Hematopoietic multipotent progenitor cell treated with erythropoietin and hydrocortisone succinate and interleukin-3 and kit ligand, for 6 days (in vitro differentiated cells): ENCODE results near the gene AREG.

Experiments used
- DNase-seq: peaks from one replicate; pipeline ENCODE4 v3.0.0-alpha.2; 2015

AREG gene

DNA sequence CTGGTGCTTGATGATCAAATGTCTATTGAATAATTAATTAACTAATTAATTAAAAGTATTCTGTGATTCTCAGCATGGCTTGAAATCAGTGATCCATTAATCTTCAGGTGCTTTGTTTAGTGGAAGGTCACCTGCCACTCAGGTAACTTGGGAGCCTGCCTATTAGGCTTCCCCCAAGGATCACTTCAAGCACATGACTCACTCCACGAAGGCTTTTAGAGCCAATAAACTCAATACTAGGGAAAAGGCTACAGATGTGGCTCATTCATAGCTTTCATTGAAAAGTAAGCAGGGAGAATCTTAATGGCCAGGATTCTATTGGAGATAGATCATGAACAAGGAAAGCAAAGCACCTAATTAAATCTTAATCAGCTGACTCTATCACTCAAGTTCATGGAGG lies 21.3 kb downstream of the AREG start:
- no peak for DNase-seq

DNA sequence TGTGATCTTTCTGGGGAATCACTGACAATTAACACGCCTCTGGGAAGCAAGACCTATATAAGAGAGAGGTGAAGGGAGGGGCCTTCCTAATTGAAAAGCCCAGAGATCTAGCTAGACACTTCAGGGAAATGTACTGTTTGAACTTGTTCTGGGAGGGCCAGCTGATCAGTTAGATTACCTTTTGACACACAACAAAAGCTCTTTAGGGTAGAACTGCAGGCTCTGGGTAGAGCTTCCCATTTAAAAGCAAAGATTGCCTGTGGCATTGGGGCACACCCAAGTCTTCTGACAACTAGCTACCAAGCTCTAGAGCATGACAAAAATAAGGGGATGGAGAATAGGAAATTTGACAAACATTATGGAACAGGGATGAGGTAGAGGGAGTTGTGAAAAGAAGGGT lies 26.3 kb downstream of the AREG start:
- DNase-seq = no peak

DNA sequence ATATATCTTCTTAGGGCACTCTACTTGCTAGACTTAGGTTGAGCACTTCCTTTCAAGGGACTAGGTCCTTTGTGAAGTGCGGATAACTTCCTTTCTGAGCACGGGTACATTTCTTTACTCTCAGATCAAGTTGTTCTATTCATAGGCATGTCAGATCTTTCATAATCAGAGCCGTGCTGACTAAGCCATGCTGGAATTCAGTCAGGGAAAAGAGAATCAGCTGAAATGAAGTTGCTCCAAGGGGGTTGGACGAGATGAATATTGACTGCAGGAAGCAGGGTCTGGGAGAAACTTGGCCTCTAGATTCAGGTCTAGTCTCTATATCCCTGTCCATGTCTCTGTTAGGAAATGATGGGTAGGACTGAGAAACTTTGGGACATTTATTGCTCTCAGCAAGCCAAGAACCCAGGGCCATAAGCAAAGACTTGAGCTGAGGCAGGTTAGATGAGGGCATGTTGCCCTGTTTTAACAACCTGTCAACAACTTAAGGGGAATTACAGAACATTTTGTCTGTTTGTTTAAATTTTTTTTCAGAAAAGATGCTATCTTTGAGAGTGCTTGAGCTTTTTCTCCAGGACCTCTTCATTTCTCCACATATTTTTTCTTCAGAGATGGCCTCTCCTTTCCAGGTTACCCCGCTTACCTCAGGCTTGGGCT lies 28.3 kb downstream of the AREG start:
- DNase-seq = no peak

DNA sequence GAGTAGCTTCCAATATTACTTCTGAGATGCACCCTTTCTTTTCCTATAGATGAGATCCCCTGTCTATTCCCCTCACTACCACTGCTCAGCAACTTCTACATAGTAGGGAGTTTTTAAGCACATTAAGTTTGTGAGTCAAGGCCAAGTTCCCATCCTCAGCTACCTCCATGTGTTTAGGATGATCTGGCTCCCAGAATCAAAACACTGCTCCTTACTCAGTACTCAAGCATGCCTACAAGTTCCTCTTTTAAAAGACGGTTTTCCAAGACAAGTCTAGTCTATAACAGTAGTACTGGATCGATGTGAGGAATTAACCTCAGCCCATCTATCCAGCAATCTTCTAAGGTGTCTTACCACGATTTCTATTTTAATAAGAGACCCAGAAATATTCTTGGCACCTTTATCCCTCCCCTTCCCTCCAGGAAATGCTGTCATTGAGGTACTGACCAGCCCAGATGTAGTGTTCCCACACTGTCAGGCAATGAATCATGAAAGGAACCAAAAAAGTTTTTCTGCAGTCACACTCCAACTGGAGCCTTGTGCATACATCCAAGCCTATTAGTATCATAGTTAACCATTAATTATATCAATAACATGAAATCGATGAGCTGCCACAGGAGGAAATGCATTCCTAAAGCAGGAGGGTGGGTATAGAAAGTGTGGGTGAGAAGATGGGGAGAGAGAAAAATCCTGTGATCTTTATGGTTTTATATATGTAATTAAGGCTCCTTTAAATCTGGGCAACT lies 29.6 kb downstream of the AREG start:
- DNase-seq = no peak

DNA sequence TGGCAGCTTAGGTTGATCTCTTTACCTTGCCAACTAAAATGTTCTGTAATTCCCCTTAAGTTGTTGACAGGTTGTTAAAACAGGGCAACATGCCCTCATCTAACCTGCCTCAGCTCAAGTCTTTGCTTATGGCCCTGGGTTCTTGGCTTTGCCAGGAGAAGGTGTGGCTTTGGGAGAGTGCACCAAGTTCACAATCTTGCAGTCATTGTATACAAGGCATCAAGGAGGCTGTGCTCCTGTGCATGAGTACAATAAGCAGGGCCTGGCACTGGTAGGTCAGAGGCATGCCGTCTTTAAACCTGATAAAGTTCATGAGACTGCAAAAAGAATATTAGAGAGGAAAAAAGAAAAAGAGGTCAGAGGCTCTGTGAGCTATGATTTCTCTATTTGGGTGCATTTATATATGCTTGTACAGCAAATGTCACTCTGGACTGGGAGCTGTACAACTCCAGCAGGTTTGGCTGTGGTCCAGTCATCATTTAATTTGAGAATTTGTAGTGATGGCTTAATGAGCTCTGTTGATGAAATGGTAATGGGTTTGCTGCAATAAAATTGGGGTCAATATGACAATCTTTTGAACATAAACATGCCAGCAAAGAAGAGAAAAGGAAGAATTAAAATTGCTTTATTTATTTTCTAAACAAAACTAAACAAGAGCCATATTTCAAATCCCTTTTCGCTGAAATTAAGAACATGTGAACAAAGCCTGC lies 30.3 kb downstream of the AREG start:
- no peak for DNase-seq

DNA sequence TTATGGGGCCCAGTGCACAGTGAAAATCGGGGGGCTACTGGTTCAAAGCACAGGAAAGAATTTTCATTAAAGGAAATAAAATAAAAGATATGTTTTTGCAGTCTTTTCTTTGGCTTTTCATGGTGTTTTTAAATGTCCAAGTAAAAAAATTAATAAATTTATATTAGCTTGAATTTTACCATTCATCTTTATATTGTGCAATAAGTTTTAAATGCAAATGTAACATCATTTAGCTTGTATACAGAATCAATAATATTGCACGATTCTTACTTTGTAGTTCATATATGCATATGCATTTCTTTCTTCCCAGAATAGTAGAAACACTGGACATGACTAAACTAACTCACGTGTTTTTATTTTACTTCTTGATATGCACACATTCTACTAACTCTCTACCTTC lies 31.0 kb downstream of the AREG start:
- no peak for DNase-seq

DNA sequence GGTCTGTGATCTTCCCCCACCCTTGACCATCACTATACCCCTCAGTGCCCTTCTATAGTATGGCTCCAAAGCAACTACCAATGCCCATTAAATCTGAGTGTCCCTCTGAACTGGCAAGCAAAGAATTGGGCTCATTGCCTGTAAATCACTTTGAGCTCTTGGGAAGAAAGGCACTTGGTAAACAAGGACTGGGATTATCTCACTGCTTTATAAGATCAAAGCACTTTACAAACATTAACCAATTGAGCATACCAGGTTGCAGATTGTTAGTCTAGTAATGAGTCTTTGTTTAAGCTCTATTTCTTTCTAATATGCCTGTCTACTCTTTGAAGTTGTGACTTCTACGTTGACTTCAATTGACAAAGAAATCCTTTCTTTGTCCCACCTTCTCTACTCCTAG lies 34.1 kb downstream of the AREG start:
- no peak for DNase-seq

DNA sequence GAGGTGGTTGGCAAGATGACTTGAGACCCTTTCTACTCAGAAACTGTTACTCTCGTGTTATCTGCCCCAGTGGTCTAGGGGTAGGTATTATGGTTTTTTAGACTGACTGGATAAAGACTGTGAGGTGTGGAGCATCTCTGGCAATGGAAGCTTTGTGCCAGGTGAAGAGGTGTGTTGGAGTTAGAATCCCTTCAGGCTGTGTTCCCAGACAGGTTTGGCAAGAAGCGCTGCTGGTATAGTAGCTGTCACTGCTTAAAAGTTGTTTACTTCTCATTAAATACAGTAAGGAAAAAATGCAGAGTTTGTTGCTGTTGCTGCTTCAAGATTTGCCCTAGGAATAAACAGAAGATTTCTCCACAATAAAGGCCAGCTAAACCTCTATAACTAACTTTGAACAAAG lies 35.3 kb downstream of the AREG start:
- DNase-seq = no peak

DNA sequence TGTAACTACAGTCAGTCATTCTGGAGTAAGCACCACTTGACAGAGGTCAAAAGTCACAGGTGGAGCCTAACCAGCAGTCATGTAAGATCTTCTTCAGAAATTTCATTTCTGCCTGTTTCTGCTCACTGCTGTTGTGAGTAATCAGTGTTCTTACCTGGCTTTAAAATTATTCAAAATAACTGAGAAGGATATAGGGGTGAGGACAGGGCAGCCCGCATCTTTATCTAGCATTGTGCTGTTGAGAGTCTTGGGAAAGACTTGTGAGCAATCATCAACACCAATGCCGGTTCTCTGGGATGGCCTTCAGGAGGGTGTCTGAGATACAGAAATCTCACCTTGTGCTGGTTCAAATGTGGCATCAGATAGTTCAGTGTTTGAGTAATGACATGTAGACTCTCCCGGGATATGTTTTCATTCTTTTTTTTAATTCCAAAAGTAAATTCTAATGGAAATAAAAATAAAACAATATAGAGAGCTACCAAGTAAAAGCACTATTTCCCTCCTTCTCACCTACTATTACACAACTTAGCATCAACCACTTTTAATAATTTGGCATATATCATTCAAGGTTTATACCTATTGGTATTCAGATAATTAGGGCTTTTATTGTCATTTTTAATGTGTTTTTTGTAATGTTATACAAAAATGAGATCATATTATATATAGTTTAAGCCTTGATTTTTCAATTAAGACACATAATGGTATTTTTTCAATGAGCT lies 37.1 kb downstream of the AREG start:
- no peak for DNase-seq

DNA sequence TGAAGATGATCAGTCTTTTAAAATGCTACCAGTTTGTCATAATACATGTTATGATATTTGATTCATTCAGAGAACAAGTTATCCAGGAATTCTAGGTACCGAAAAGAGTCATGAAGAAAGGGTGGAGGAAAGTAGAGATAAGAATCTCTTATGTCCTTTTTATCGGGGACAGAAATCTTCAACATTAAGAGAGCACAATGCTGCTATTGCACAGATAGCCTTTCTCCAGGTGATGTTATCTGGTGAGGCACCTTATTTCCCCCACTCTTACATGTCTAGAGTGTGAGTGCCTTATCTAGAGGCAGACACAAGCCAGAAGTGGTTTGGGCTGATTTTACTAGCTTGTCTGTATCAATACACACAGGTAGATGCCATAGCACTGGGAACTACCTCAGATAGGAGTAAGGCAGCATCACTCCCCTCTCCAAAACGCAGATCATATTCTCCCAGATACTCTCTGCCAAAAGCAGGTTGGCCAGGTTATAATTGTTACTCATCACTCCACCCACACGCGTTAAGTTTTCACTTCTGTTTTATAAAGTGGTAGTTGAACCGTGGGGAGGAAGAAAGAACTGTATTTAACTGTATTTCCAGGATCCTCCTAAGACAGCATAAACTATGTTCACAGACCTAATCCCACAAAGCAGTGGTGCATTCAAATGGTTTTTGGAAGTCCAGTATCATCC lies 38.4 kb downstream of the AREG start:
- peak; percentile 4 for DNase-seq

DNA sequence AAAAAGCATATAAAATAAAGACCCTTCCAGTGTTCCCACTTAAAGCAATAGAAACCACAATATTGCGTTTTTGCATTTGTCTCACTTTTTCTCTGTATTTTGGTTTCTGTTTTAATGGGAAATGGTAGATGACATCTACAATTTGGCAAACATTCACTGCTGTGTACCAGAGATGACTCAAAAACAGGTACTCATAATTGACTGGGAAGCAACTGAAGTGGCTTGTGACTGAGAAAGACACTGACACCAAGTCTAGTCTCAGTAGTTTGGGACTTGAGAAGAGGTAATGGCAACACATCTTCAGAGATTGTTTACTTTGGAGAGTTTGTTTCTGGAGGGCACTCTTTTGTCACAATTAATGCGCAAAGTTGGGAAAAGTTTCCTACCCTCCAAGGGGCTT lies 42.0 kb downstream of the AREG start:
- DNase-seq = no peak

DNA sequence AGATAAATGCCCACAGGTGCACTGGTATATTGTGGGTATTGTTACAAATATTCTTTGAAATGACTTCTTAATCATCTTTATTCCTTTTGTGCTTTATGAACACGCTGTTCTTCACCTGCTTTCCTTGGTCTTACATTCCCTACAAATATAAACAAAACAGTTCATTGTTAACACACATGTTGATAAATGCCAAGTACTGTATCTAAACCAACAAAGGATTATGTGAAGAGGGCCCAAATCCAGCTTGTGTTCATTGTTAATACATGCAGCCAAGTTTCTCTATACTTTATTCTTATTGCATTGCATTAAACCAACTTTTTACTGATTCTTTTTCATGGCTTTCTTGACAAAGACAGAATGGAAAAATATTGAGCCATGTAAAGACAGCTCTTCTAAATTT lies 42.8 kb downstream of the AREG start:
- no peak for DNase-seq

DNA sequence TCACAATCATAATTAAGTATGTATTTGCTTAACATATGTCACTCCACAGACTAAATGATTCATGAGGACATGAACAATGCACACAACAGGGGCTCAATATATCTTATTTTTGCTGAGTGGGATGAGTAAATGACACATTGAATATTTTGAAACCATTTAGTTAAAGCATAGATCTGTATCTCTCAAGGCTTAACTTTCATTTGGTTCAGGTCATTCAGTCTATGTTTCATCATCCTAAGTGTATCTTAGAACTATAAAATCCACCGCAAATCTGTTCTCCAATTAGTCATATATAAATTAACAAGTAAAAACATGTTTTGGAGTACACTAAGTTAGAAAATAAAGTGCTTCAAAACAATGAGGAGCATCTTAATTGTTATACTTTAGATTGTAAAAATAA lies 45.8 kb downstream of the AREG start:
- no peak for DNase-seq

DNA sequence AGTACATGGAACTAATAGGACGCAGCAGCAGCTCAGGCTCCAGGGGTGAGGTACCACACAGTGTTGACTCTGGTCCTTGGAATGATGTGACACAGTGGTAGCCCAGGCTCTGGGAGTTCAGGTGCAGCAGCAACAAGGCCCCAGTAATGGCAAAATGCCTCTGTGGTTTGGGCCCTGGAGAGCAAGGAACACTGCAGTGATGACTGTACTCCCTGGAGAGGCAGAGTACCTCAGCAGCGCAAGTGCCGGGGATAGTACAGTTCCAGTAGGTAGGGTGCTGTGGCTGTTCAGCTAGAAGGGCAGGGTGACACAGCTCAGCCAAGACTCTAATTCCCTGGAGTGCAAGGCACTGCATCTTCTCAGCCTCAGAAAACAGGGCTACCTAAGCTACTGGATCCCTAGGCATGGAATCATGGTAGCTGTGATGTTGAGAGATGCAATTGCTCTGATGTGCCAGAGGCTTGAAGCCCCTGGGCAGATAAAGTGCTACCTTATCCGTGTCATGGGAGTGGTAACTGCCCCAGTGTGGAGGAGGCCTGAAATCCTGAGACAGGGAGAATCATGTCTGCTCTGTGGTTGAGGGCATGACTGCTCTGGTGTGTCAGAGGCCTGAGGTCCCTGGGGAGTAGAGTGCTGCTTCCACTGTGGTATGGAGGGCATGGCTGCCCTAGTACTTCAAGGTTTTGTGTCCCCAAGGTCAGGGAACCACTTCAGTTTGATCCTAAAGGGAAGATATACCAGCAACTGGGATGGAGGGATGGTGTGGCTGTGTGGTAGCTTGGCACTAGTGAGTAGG lies 55.2 kb downstream of the AREG start:
- no peak for DNase-seq

DNA sequence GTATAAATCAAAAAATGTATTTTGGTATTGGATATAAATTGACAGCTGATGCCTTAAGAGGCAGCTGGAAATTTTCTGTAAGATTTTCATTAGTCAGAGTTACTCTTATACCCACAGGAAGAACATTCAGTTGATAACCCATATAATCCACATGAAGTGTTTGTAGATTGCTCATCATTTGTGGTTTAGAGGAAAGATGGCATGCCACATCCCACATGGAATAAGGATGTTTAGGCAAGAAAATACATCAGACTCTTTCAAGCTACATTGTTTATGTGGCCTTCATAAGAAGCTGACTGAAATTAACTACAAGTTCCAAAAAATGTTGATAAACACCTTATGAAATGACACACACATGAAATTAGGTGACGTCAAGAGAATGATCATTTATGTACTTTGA lies 56.6 kb downstream of the AREG start:
- no peak for DNase-seq

DNA sequence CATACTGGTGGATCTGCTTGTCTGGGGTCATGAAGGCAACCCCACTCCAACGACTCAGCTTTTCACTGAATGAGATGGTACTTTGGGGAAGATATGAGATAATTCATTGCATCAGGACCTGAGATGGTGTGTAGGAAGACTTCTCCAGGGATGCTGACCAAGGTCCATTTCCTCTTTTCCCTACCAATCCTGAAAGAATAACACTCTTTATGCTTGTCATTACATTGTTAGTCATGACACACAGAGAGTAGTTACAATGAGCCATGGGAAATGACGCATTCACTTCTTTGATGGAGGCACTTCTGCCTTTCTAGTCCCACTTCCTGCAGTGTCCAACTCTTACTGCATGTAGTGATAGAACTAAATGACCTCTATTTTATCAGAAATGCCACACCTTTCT lies 58.6 kb downstream of the AREG start:
- DNase-seq = no peak

DNA sequence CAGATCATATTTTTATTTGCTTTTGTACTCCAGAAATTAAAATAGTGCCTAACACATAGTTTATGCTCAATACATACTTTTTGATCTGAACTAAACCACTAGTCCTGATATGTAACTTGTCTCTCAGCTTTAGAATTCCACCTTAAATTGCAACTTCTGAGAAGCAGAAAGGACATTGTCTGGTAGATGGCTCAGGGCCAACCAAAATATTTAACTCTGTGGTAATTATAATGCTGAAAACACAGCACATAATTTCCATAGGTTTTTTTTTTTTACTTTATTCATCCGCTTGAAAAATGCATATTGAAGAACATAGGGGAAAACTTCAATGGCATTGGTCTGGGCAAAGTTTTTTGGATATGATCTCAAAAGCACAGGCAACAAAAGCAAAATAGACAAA lies 59.3 kb downstream of the AREG start:
- DNase-seq = no peak
